Hindlimb muscle (tissue), 1 donor: Measurements from ENCODE around the gene EFNB3. TPM values are rescaled to one million over a fixed set of nuclear protein-coding genes. Genes with fewer than 3 reads are reported as not detected.

ENCODE experiments used
- polyA plus RNA-seq: library from polyadenylated mRNA; unstranded; fragments of 120-200 nt; gene quantifications from one replicate; pipeline ENCODE4 v1.2.1, GENCODE V29; 2013; ENCODE audit not compliant: insufficient read length

EFNB3 gene
- polyA plus RNA-seq, 1 donor = 5.4 TPM

Other genes with a start within 250 kb of the EFNB3 start
- gene ZBTB4, start 225.6 kb upstream of the EFNB3 start, polyA plus RNA-seq = 27.5 TPM
- 0.13 TPM for gene SLC35G6, start 223.8 kb upstream of the EFNB3 start, polyA plus RNA-seq
- 70.0 TPM for gene POLR2A, start 220.8 kb upstream of the EFNB3 start, polyA plus RNA-seq
- 32.4 TPM for gene TNFSF12, start 156.1 kb upstream of the EFNB3 start, polyA plus RNA-seq
- 4.0 TPM for gene TNFSF13, start 146.5 kb upstream of the EFNB3 start, polyA plus RNA-seq
- 34.1 TPM for gene SENP3, start 143.3 kb upstream of the EFNB3 start, polyA plus RNA-seq
- 55.2 TPM for gene CD68, start 125.6 kb upstream of the EFNB3 start, polyA plus RNA-seq
- 38.6 TPM for gene MPDU1, start 121.3 kb upstream of the EFNB3 start, polyA plus RNA-seq
- 2.3 TPM for gene SOX15, start 115.1 kb upstream of the EFNB3 start, polyA plus RNA-seq
- gene FXR2, start 90.3 kb upstream of the EFNB3 start, polyA plus RNA-seq = 38.3 TPM
- gene SAT2, start 77.4 kb upstream of the EFNB3 start, polyA plus RNA-seq = 64.4 TPM
- gene SHBG, start 75.1 kb upstream of the EFNB3 start, polyA plus RNA-seq = 1.0 TPM
- 33.8 TPM for gene ATP1B2, start 54.3 kb upstream of the EFNB3 start, polyA plus RNA-seq
- gene TP53, start 17.7 kb upstream of the EFNB3 start, polyA plus RNA-seq = 44.1 TPM
- gene WRAP53, start 16.7 kb upstream of the EFNB3 start, polyA plus RNA-seq = 8.0 TPM
- 6.8 TPM for gene DNAH2, start 12.5 kb downstream of the EFNB3 start, polyA plus RNA-seq
- 22.5 TPM for gene KDM6B, start 129.0 kb downstream of the EFNB3 start, polyA plus RNA-seq
- gene TMEM88, start 149.9 kb downstream of the EFNB3 start, polyA plus RNA-seq = 32.6 TPM
- 42.8 TPM for gene NAA38, start 152.4 kb downstream of the EFNB3 start, polyA plus RNA-seq
- 8.2 TPM for gene CYB5D1, start 152.8 kb downstream of the EFNB3 start, polyA plus RNA-seq
- 60.9 TPM for gene CHD3, start 183.6 kb downstream of the EFNB3 start, polyA plus RNA-seq
- 3.5 TPM for gene RNF227, start 211.1 kb downstream of the EFNB3 start, polyA plus RNA-seq
- gene KCNAB3, start 224.7 kb downstream of the EFNB3 start, polyA plus RNA-seq = 4.7 TPM
- 99.5 TPM for gene TRAPPC1, start 226.7 kb downstream of the EFNB3 start, polyA plus RNA-seq
- gene CNTROB, start 227.0 kb downstream of the EFNB3 start, polyA plus RNA-seq = 31.0 TPM